Caco-2 (cell line): Measurements from ENCODE around the gene ATF7IP. TPM values are rescaled to one million over a fixed set of nuclear protein-coding genes. Genes with fewer than 3 reads are reported as not detected.

Experiments used
- BruUV-seq: library from RNA; stranded (reverse); fragments of 400-500 nt; replicated peaks from 2 replicates; lab custom pipeline; 2021; lab: Mats Ljungman, UMichigan
- CTCF ChIA-PET: fragments of 300-600 bp; sonication (Branson Sonifier 250); formaldehyde crosslinking; loops from one replicate; lab custom pipeline; 2022; ENCODE audit warnings: antibody characterized with exemption; lab: Charles Lee
- POLR2A ChIA-PET: fragments of 300-600 bp; sonication (Branson Sonifier 250); formaldehyde crosslinking; loops from one replicate; lab custom pipeline; 2022; ENCODE audit warnings: antibody characterized with exemption; lab: Charles Lee
- DNase-seq, 2 experiments: peaks; one replicate each; pipeline versions ENCODE4 v3.0.0 to v3.0.0-alpha.2; 2020 to 2022
- H3K27me3 ChIP-seq: replicated peaks from 2 replicates; pipeline ENCODE4 v1.6.0; 2011; ENCODE audit warnings: low read length; ENCODE audit not compliant: control insufficient read depth, insufficient read depth
- H3K36me3 ChIP-seq: 2 replicates; pipeline ENCODE4 v1.5.1; 2011; ENCODE audit warnings: low read length; ENCODE audit not compliant: control insufficient read depth, insufficient read depth
- H3K4me1 ChIP-seq: fragments of 250-450 bp; sonication (Bioruptor Pico); 2 replicates; pipeline ENCODE4 v1.5.1; 2020; ENCODE audit warnings: mild to moderate bottlenecking
- H3K4me3 ChIP-seq: 2 replicates; pipeline ENCODE4 v1.5.1; 2011; ENCODE audit warnings: low read depth, mild to moderate bottlenecking, control low read depth, low read length
- H3K9me3 ChIP-seq: fragments of 250-450 bp; sonication (Bioruptor Pico); 2 replicates; pipeline ENCODE4 v1.5.1; 2020; ENCODE audit warnings: mild to moderate bottlenecking, moderate library complexity
- H3K27ac Mint-ChIP-seq: one replicate; pipeline ENCODE4 v1.8.0; 2022; ENCODE audit warnings: mixed read lengths; ENCODE audit not compliant: unreplicated experiment
- H3K27me3 Mint-ChIP-seq: one replicate; pipeline ENCODE4 v1.8.0; 2022; ENCODE audit warnings: mixed read lengths; ENCODE audit not compliant: insufficient read depth, unreplicated experiment
- H3K36me3 Mint-ChIP-seq: one replicate; pipeline ENCODE4 v1.8.0; 2022; ENCODE audit warnings: mild to moderate bottlenecking, mixed read lengths; ENCODE audit not compliant: insufficient read depth, unreplicated experiment
- H3K4me1 Mint-ChIP-seq: one replicate; pipeline ENCODE4 v1.8.0; 2022; ENCODE audit warnings: low read depth, mixed read lengths; ENCODE audit not compliant: unreplicated experiment
- H3K4me3 Mint-ChIP-seq: one replicate; pipeline ENCODE4 v1.8.0; 2022; ENCODE audit warnings: mild to moderate bottlenecking, moderate library complexity, mixed read lengths; ENCODE audit not compliant: unreplicated experiment
- H3K9me3 Mint-ChIP-seq: one replicate; pipeline ENCODE4 v1.8.0; 2022; ENCODE audit warnings: mixed read lengths; ENCODE audit not compliant: unreplicated experiment
- CTCF ChIP-seq, 2 experiments: fragments of 200-600 bp in 1 of 2; IDR thresholded peaks; 1 replicate in 1 of 2; 2 replicates in 1 of 2; pipeline versions ENCODE4 v1.5.1 to v1.8.0; 2011 to 2022; ENCODE audit warnings: antibody characterized with exemption in 1 of 2, control low read depth in 1 of 2, inconsistent platforms in 1 of 2, low read depth in 1 of 2, low read length in 1 of 2, mild to moderate bottlenecking in 1 of 2, moderate library complexity in 1 of 2; ENCODE audit not compliant: insufficient read depth in 1 of 2, severe bottlenecking in 1 of 2, unreplicated experiment in 1 of 2
- intact Hi-C: fragments of 100-400 bp; cut with micrococcal nuclease; formaldehyde crosslinking; loops from one replicate; pipeline ENCODE4 v1.10.0; 2022; ENCODE audit not compliant: unreplicated experiment
- total RNA-seq: library from RNA; stranded (reverse); gene quantifications from 2 replicates; pipeline ENCODE4 v1.2.3, GENCODE V29; 2022

Gene ATF7IP
- total RNA-seq, 1 experiment from 2014 or later: 107 TPM

DNA sequence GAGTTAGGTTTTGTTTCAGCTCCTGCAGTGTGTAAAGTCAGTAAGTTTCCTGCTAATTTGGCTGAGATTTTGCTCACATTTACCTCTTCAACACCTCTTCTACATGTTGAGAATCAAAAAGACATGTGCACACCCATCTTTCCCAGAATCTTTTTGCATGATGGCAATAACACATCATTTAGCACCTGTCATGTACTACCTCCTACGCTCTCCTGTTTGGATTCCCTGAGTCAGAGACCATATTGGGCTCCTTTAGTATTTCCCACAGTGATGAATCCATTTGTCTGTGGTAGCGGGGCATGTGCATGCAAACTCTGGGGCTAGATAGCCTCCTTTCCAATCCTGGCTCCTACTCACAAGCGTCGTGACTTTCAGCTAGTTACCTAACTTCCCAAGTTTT, 182.1 kb downstream of the ATF7IP start:
- Mint-ChIP-seq H3K4me3 (no peak overlapping the region), H3K27ac (no peak overlapping the region), H3K4me1 (no peaks in the 10 kb centered on the region), H3K36me3 (no peaks in the 10 kb centered on the region), H3K27me3 (no peaks in the 10 kb centered on the region), H3K9me3 (no peaks in the 10 kb centered on the region)
- TF ChIP-seq CTCF (IDR thresholded peaks at IDR 0.05; ENCODE audit: insufficient read depth in 1 of 2, low read depth in 1 of 2, low read length in 1 of 2, severe bottlenecking in 1 of 2, unreplicated experiment in 1 of 2): no peak
- POLR2A ChIA-PET: no interaction called here
- no peak overlapping the region for H3K4me3 ChIP-seq
- no peaks in the 10 kb centered on the region for H3K36me3 ChIP-seq
- H3K9me3 ChIP-seq: peaks cover 8% of the 10 kb centered on the region; the same call in 1 of the 2 replicates
- H3K27me3 ChIP-seq: no peaks in the 10 kb centered on the region
- BruUV-seq: no TSS peak
- CTCF ChIA-PET: no interaction called here
- intact Hi-C loops: no loop called here
- DNase-seq: no peak
- no peaks in the 10 kb centered on the region for H3K4me1 ChIP-seq

- Histone ChIP-seq H3K4me3 (no peak overlapping the region), H3K27me3 (no peaks in the 10 kb centered on the region), H3K9me3 (peaks cover 8% of the 10 kb centered on the region; the same call in 1 of the 2 replicates), H3K4me1 (no peaks in the 10 kb centered on the region), H3K36me3 (no peaks in the 10 kb centered on the region)
- Mint-ChIP-seq H3K9me3 (no peaks in the 10 kb centered on the region), H3K36me3 (no peaks in the 10 kb centered on the region), H3K27ac (no peak overlapping the region), H3K27me3 (no peaks in the 10 kb centered on the region), H3K4me3 (no peak overlapping the region), H3K4me1 (no peaks in the 10 kb centered on the region)
- no peak for TF ChIP-seq CTCF (IDR thresholded peaks at IDR 0.05; ENCODE audit: insufficient read depth in 1 of 2, low read depth in 1 of 2, low read length in 1 of 2, severe bottlenecking in 1 of 2, unreplicated experiment in 1 of 2)
- POLR2A ChIA-PET: no interaction called here
- BruUV-seq: no TSS peak
- DNase-seq: no peak
- CTCF ChIA-PET: no interaction called here
- intact Hi-C loops: no loop called here
Measured at GRCh38 chr12:14548609-14549008, 183.1 kb downstream of the ATF7IP start.

Other genes with a start within 250 kb of the ATF7IP start
- gene PLBD1, start 202.2 kb downstream of the ATF7IP start, total RNA-seq: 21.1 and 21.4 TPM in 2 replicates